ENCODE data around the gene MRPL27.
"Not testable (repeated sequence)": the region's sequence is repeated elsewhere in the genome, so short reads cannot be mapped to it uniquely, and the experiment has no call there.

Gene MRPL27

DNA sequence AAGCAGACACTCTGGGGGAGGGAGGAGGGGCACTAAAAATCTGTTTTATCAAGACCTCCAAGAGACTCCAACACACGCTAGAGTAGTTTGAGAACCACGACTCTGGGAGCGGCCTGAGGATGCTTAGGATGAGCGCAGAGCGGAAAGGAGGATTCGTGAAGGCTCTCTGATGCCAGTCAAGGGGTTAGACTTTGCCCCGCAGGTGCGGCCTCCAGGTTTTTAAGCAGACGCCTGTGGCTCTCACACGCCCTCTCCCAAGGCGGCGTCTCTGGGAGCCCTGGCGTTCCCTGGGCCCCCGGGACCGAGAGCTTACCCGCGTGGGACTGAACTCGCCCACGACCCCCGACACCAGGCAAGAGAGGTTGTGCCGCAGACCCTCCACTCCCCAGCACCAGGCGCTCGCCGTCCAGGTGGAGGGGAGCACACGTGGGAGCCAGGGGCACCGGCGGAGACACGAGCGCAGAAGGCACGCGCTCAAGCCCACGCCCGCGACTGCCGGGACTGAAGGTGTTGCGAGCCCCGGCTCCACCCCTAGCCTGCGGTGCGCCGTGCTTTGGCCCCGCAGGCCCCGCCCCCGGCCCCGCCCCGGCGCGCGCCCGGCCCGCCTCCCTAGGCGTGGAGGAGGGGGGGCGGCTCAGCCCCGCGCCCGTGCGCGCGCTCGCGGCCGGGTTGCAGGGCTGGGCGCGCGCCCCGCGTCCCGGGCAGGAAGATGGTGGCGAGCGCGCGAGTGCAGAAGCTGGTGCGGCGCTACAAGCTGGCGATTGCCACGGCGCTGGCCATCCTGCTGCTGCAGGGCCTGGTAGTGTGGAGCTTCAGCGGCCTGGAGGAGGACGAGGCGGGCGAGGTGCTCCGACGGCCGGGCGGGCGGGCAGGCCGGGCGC lies 27.3 kb downstream of the MRPL27 start, which contains the start of gene XYLT2:
Gene XYLT2 (plus strand): TSS at position 695 of the 881 bp plus-strand sequence. CDS start 15 bp downstream, at position 710.
- DNase-seq (ENCODE audit: low read depth) = peak; percentile 75

GRCh38 chr17:50344731-50345365 lies 28.1 kb downstream of the MRPL27 start:
- DNase-seq (ENCODE audit: low read depth) = no peak

GRCh38 chr17:50339381-50339780 lies 33.6 kb downstream of the MRPL27 start:
- DNase-seq (ENCODE audit: low read depth) = no peak

GRCh38 chr17:50338645-50339044 lies 34.3 kb downstream of the MRPL27 start:
- DNase-seq (ENCODE audit: low read depth) = no peak

DNA sequence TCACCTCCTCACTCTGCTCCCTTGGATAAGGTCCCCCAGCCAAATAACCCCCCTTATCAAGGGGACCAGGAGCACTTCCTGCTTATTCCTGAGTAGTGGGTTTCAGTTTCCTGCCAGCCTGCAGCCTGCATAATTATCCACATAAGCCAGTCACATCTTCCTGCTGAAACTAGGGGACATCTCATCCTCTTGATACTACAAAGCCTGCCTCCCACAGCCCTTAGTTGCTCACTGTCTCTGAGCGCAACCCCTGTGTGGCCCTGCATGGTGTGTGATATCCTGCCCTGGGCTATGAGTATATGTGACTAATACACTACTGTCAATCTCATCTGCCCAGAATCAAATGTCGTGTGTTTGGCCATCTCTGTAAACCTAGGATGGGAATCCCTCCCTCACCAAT lies 35.0 kb downstream of the MRPL27 start:
- DNase-seq (ENCODE audit: low read depth) = no peak

- DNase-seq (ENCODE audit: low read depth) = not testable (repeated sequence)
Observed at GRCh38 chr17:50333291-50334057, 39.5 kb downstream of the MRPL27 start.

DNA sequence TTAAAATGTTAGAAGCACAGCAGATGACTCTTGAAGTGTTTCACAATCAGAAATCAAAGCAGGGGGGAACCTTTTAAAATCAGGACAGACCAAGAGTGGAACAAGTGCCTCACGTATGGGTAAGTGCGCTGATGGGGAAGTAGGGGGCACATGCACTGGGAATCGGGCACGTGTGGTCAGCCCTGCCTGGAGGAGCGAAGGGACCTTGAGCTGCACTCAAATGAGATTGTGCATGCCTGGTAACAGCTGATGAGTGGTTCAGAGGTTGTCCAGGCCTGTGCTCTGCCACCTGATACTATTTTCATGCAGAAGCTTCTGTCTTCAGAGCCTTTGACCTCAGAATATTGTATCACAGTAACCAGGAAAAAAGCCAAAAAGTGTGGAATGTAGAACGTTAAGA lies 40.8 kb downstream of the MRPL27 start:
- no peak for DNase-seq (ENCODE audit: low read depth)

DNA sequence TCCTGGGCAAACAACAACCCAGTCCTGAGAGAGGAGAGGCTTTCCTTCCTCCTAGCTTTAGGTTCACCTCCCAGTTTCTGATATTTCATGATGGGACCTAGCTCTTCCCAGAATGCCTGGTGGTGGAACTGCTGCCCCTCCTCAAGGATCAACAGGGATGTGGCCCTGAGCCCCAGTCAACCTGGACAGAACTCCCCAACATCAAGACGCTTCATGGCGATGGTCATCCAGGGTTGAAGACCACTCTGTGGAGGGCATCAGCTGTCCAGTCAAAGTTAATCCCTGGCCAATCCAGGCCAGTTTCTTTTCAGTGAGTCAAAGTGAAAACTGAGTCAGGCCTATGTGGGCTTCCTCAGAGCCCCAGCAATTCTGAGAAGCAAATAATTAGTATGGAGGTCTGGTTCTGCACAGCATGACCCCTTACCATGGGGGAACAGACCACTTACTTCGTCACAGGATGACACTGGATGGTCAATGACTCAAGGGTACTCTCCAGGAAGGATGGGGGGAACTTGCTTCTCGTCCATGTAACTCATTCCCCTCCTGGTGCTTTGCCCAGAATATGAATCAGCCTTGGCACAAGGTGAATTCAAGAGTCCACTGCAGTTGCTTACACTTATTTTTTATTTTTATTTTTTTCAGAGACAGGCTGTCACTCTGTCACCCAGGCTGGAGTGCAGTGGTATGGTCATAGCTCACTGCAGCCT lies 41.7 kb downstream of the MRPL27 start:
- DNase-seq (ENCODE audit: low read depth) = no peak

GRCh38 chr17:50330151-50330775 lies 42.7 kb downstream of the MRPL27 start:
- no peak for DNase-seq (ENCODE audit: low read depth)

DNA sequence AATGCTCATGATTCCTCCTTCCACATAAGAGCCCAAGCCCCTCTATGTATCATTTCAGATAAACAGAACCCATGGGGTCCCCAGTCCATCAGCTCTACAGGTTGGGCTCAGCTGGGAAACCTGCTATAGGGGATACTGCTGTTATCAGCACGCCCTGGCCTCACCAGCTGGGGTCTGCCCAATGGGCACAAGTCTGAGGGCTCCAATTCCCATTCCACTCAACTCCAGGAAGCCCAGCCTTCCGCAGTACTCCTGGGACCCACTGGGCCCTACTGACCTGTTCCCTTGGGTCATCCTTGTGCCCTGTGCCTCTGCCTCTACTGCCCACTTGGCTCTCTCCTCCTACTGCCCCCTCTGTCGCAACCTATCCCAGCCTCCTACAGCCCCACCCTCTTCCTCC lies 43.3 kb downstream of the MRPL27 start:
- DNase-seq (ENCODE audit: low read depth) = no peak

DNA sequence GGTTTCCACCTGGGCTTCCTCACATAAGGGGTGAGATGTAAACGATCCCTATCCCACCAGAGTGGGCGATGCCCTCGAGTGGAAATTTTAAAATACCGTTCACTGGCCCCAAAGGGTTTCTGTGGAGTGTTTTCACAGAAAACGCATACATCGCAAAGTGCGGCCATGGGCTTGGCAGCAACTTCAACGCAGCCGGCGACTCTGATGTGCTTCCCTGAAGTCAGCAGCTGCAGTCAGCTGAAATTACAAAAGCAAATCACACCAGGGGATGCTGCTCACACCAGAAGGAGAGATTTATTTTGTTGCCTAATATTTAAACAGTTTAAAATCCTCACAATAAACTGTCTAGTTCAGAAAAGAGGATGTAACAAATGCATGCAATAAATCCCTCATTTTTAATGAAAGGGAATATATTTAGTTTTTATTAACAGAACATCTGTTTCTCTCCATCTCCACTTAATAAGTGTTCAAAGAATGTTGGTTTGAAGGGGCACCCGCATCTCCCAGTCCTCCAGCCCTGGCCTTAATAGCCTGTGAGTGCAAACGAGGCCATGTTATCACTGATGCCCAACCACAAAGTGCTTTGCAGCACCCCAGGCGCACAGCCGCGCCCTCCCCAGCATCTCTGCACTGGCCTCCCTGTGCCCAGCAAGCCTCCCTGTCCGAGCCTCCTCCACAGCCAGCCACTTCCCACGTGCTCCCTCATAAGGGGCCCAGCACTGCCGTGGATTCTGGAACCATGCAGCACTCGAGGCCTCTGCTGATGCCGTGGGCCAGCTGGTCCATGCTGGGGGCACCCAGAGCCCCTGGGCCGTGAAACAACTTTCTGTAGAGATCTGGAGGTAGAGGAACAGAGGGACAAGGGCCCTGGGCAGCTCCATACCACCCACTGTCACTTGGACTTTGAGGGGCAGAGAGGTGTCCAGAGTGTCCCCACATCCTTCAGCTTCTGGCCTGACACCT lies 44.3 kb downstream of the MRPL27 start:
- DNase-seq (ENCODE audit: low read depth) = no peak

- no peak for DNase-seq (ENCODE audit: low read depth)
Observed at GRCh38 chr17:50326831-50327364, 46.1 kb downstream of the MRPL27 start.

- no peak for DNase-seq (ENCODE audit: low read depth)
Observed at GRCh38 chr17:50325906-50326305, 47.1 kb downstream of the MRPL27 start.

- DNase-seq (ENCODE audit: low read depth) = no peak
Observed at GRCh38 chr17:50323060-50323459, 49.9 kb downstream of the MRPL27 start.

DNA sequence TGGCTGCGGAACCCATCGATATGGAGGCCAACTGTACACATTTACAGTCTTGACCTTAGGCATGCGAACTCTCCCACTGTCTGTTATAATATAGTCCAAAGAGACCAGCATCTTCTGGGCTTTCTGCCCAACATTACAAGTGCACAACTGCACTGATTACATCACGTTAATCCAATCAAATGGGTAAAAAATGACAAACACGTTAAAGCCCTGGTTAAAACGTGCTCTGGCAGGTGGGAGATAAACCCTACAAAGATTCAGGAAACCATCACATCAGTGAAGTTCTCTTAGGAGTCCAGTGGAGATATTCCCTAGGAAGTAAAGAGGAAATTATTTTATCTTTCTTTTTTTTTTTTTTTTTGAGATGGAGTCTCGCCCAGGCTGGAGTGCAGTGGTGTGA lies 50.7 kb downstream of the MRPL27 start:
- no peak for DNase-seq (ENCODE audit: low read depth)

DNA sequence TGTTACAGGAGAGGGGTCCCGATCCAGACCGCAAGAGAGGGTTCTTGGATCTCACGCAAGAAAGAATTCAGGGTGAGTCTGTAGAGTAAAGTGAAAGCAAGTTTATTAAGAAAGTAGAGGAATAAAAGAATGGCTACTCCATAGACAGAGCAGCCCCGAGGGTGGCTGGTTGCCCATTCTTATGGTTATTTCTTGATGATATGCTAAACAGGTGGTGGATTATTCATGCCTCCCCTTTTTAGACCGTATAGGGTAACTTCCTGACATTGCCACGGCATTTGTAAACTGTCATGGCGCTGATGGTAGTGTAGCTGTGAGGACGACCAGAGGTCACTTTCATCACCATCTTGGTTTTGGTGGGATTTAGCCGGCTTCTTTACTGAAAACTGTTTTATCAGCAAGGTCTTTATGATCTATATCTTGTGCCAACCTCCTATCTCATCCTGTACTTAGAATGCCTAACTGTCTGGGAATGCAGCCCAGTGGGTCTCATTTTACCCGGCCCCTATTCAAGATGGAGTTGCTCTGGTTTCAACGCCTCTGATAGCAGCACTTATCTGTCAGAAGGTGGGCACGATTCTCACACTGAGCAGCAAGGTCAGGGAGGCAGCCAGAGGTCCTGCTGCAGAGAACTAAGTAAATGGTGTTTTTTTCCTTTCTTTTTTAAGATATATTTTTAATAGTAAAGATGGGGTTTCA lies 53.5 kb downstream of the MRPL27 start:
- no peak for DNase-seq (ENCODE audit: low read depth)

GRCh38 chr17:50318501-50319285 lies 54.3 kb downstream of the MRPL27 start:
- DNase-seq (ENCODE audit: low read depth) = no peak

Measured in stimulated activated CD8-positive, alpha-beta memory T cell treated with anti-CD3 and anti-CD28 coated beads, Interleukin-12 subunit alpha, Interleukin-12 subunit beta, amount 100 ng/mL, for 1 hour (primary cell).